ENCODE measurements around the gene MIAT. TPM values are rescaled to one million over a fixed set of nuclear protein-coding genes. Genes with fewer than 3 reads are reported as not detected.

MIAT gene
- total and polyA plus RNA-seq, 2 of the 4 experiments (the other 2 are of a cell fraction) = 0.54 to 0.65 TPM

DNA sequence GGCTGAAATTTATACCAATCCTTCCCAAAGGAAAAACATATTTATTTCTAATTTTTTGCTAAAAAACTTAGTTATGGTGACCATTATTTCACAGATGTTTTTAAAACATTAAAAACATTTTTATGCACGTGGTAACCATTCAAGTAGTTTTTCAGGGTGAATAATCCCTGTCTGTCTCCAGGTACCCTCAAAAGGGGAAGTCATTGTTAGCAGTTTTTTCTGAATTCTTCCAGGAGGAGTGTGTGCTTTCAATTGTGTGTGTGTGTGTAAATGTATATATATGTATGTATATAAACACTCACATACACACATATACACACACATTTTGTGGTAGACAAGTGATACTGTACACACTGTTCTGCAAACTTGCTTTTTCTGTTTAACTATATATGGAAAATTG is 43.9 kb downstream of the MIAT start:
- Histone ChIP-seq H2BK120ac (ENCODE audit: low read depth, low read length) (no peak overlapping the region), H3K36me3 (ENCODE audit: control insufficient read depth, insufficient read depth, low read length) (peaks cover 7% of the 10 kb centered on the region; the same call in 1 of the 2 replicates), H3K9me3 (ENCODE audit: control insufficient read depth, insufficient read depth, low read length) (peaks cover 14% of the 10 kb centered on the region), H3K27ac (ENCODE audit: insufficient read depth, low read length) (no peak overlapping the region), H3K14ac (replicated peaks; ENCODE audit: low read depth, low read length) (no peak overlapping the region), H2BK15ac (ENCODE audit: low read depth, low read length) (no peak overlapping the region), H2BK20ac (ENCODE audit: low read depth, low read length) (no peak overlapping the region), H2BK5ac (ENCODE audit: low read depth, low read length, poor library complexity, severe bottlenecking) (no peak overlapping the region), H3K4ac (ENCODE audit: low read depth, low read length) (no peak overlapping the region), H4K8ac (ENCODE audit: low read depth in 2 of 2, low read length in 2 of 2) (no peak overlapping the region), H3K27me3 (ENCODE audit: control insufficient read depth, insufficient read depth, low read length) (no peaks in the 10 kb centered on the region), H4K5ac (ENCODE audit: low read depth, low read length) (no peak overlapping the region), H4K91ac (ENCODE audit: insufficient read depth, low read depth, low read length) (no peak overlapping the region), H2AFZ (replicated peaks; ENCODE audit: low read length, poor library complexity) (no peak overlapping the region), H2AK9ac (replicated peaks; ENCODE audit: low read depth, low read length, poor library complexity) (no peak overlapping the region), H3K79me1 (ENCODE audit: low read depth in 1 of 2, low read length in 2 of 2) (peaks cover 7 to 27% of the 10 kb centered on the region in 2 experiments; a peak in 3 of 4 replicates), H4K20me1 (ENCODE audit: insufficient read depth, low read length) (peaks cover 5% of the 10 kb centered on the region; the same call in 1 of the 2 replicates), H2AK5ac (ENCODE audit: low read depth, low read length) (no peak overlapping the region), H3K9ac (ENCODE audit: low read depth, low read length) (no peak overlapping the region), H3K4me3 (ENCODE audit: insufficient read depth, low read depth, low read length) (no peak overlapping the region), H3K9me1 (ENCODE audit: insufficient read depth, low read length) (peaks cover 5% of the 10 kb centered on the region; the same call in 1 of the 2 replicates), H3K4me2 (ENCODE audit: low read depth, low read length) (no peak overlapping the region), H3K18ac (ENCODE audit: low read depth, low read length) (no peak overlapping the region), H3K4me1 (ENCODE audit: control insufficient read depth, insufficient read depth, low read length) (peaks cover 2% of the 10 kb centered on the region; the same call in 1 of the 2 replicates), H3K56ac (ENCODE audit: extremely low read depth, insufficient read depth, low read length) (no peak overlapping the region), H3K23ac (ENCODE audit: low read depth, low read length) (no peak overlapping the region)
- intact Hi-C loops (cut with micrococcal nuclease) (no loop called here), dilution Hi-C loops (cut with HindIII; ENCODE audit: low sequenced_read_pairs, unreplicated experiment) (no loop called here), in situ Hi-C loops (cut with MboI; ENCODE audit: low sequenced_read_pairs) (no loop called here)
- no peak for TF ChIP-seq FOS (IDR thresholded peaks at IDR 0.05; ENCODE audit: low read depth, low read length)
- TF ChIP-seq MAZ (IDR thresholded peaks at IDR 0.05; ENCODE audit: borderline replicate concordance, low read depth, low read length) = no peak
- no peak for TF ChIP-seq MAFK (IDR thresholded peaks at IDR 0.05; ENCODE audit: low read depth, low read length)
- TF ChIP-seq, protein P1, sequence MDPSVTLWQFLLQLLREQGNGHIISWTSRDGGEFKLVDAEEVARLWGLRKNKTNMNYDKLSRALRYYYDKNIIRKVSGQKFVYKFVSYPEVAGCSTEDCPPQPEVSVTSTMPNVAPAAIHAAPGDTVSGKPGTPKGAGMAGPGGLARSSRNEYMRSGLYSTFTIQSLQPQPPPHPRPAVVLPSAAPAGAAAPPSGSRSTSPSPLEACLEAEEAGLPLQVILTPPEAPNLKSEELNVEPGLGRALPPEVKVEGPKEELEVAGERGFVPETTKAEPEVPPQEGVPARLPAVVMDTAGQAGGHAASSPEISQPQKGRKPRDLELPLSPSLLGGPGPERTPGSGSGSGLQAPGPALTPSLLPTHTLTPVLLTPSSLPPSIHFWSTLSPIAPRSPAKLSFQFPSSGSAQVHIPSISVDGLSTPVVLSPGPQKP (IDR thresholded peaks at IDR 0.05; ENCODE audit: borderline replicate concordance, low read depth, low read length) = no peak
- TF ChIP-seq RAD21 (IDR thresholded peaks at IDR 0.05; ENCODE audit: low read length) = no peak
- ATAC-seq (ENCODE audit: low read depth) (no peak), DNase-seq (no peak)
- POLR2A ChIA-PET (ENCODE audit: unreplicated experiment) = interaction anchor here (0.6 kb wide), 1 partner anchor 17 kb away, joined by 5 read pairs; no protein-coding TSS in a partner anchor
- WGBS, 2 experiments (ENCODE audit: extremely low coverage in 2 of 2, insufficient read length in 1 of 2) = no CpG with 5 or more reads among the region's 1 CpG
- CTCF ChIA-PET = no interaction called here
- no TSS peak for BruUV-seq (replicated peaks)

Measured in IMR-90 (cell line).